ENCODE measurements around the gene CCDC177. TPM values are rescaled to one million over a fixed set of nuclear protein-coding genes. Genes with fewer than 3 reads are reported as not detected.

The CCDC177 gene
- total and polyA plus RNA-seq, 8 donors, result 0.04 to 0.05 TPM; not detected in 6

- no peaks in the 10 kb centered on the region for H3K9me3 ChIP-seq
- no peaks in the 10 kb centered on the region for H3K36me3 ChIP-seq
- peaks cover 77 to 97% of the 10 kb centered on the region in 2 donors for H3K4me1 ChIP-seq
- H3K27ac ChIP-seq, result peak overlapping the region; percentile 23 to 98
- H3K4me3 ChIP-seq, result no peak overlapping the region
- no peak for DNase-seq
- intact Hi-C loops (cut with DNase I), result no loop called here
- ATAC-seq, result no peak
- H3K27me3 ChIP-seq, result no peaks in the 10 kb centered on the region
- no peak for TF ChIP-seq CTCF (IDR thresholded peaks at IDR 0.05)
Observed at GRCh38 chr14:69617796-69618195, 43.1 kb upstream of the CCDC177 start.

- ATAC-seq (no peak), DNase-seq (no peak)
- Histone ChIP-seq H3K4me3 (peak overlapping the region in 1 of 2 donors; percentile 66), H3K27ac (peak overlapping the region; percentile 94 to 98), H3K4me1 (peaks cover 73 to 90% of the 10 kb centered on the region in 2 donors), H3K36me3 (no peaks in the 10 kb centered on the region), H3K9me3 (no peaks in the 10 kb centered on the region), H3K27me3 (no peaks in the 10 kb centered on the region)
- intact Hi-C loops (cut with DNase I), result no loop called here
- no peak for TF ChIP-seq CTCF (IDR thresholded peaks at IDR 0.05)
Observed at GRCh38 chr14:69616408-69616773, 41.7 kb upstream of the CCDC177 start.

- Histone ChIP-seq H3K27ac (peak overlapping the region; percentile 94 to 98), H3K4me3 (peak overlapping the region in 1 of 2 donors; percentile 66), H3K27me3 (no peaks in the 10 kb centered on the region), H3K9me3 (no peaks in the 10 kb centered on the region), H3K36me3 (no peaks in the 10 kb centered on the region), H3K4me1 (peaks cover 67 to 87% of the 10 kb centered on the region in 2 donors)
- TF ChIP-seq CTCF (IDR thresholded peaks at IDR 0.05), result no peak
- peak; percentile 27 for ATAC-seq
- DNase-seq, result peak in 2 of 4 donors; percentile 43 to 64
- intact Hi-C loops (cut with DNase I), result no loop called here
Observed at GRCh38 chr14:69615496-69616407, 41.1 kb upstream of the CCDC177 start.

GRCh38 chr14:69615121-69615495 is 40.4 kb upstream of the CCDC177 start:
- Histone ChIP-seq H3K27me3 (no peaks in the 10 kb centered on the region), H3K4me1 (peaks cover 67 to 87% of the 10 kb centered on the region in 2 donors), H3K27ac (peak overlapping the region; percentile 94 to 98), H3K9me3 (no peaks in the 10 kb centered on the region), H3K36me3 (no peaks in the 10 kb centered on the region), H3K4me3 (peak overlapping the region in 1 of 2 donors; percentile 66)
- no peak for TF ChIP-seq CTCF (IDR thresholded peaks at IDR 0.05)
- DNase-seq (no peak), ATAC-seq (no peak)
- intact Hi-C loops (cut with DNase I), result no loop called here

- intact Hi-C loops (cut with DNase I), result no loop called here
- Histone ChIP-seq H3K4me1 (peaks cover 63 to 85% of the 10 kb centered on the region in 2 donors), H3K27ac (peak overlapping the region; percentile 94 to 98), H3K27me3 (no peaks in the 10 kb centered on the region), H3K4me3 (peak overlapping the region in 1 of 2 donors; percentile 66), H3K36me3 (no peaks in the 10 kb centered on the region), H3K9me3 (no peaks in the 10 kb centered on the region)
- DNase-seq (peak in 1 of 4 donors; percentile 81), ATAC-seq (peak; percentile 3)
- TF ChIP-seq CTCF (IDR thresholded peaks at IDR 0.05), result no peak
Observed at GRCh38 chr14:69614592-69614991, 39.9 kb upstream of the CCDC177 start.

Data from left lung (tissue), 10 donors.